Activated T-cell treated with anti-CD3 and anti-CD28 coated beads, Interleukin-2, amount 50 U/mL, for 4 hours (primary cell): ENCODE data around the gene TFAP2E. TPM values are rescaled to one million over a fixed set of nuclear protein-coding genes. Genes with fewer than 3 reads are reported as not detected.

Source experiments
- ATAC-seq, 2 donors: fragments of 200-7000 bp; cut with Tn5 transposase; one replicate each; pipeline ENCODE4 v1.10.0; 2021
- DNase-seq: peaks from one replicate; pipeline ENCODE4 v3.0.0-alpha.2; 2020
- H3K27me3 Mint-ChIP-seq: one replicate; pipeline ENCODE4 v1.8.0; 2021; ENCODE audit warnings: low read depth, mixed read lengths
- H3K36me3 Mint-ChIP-seq: one replicate; pipeline ENCODE4 v1.8.0; 2022; ENCODE audit warnings: mixed read lengths; ENCODE audit not compliant: insufficient read depth
- H3K4me1 Mint-ChIP-seq: one replicate; pipeline ENCODE4 v1.8.0; 2021; ENCODE audit warnings: low read depth, mixed read lengths
- H3K4me3 Mint-ChIP-seq: one replicate; pipeline ENCODE4 v1.8.0; 2021; ENCODE audit warnings: mild to moderate bottlenecking, moderate library complexity, mixed read lengths
- H3K9me3 Mint-ChIP-seq: one replicate; pipeline ENCODE4 v1.8.0; 2021; ENCODE audit warnings: mixed read lengths
- total RNA-seq, 3 donors: library from RNA; stranded (reverse); gene quantifications; one replicate each; pipeline ENCODE4 v1.2.1, GENCODE V29; 2021

Gene TFAP2E
- total RNA-seq, 3 donors from 2014 or later = 0.55 to 1.3 (median 0.76) TPM

DNA sequence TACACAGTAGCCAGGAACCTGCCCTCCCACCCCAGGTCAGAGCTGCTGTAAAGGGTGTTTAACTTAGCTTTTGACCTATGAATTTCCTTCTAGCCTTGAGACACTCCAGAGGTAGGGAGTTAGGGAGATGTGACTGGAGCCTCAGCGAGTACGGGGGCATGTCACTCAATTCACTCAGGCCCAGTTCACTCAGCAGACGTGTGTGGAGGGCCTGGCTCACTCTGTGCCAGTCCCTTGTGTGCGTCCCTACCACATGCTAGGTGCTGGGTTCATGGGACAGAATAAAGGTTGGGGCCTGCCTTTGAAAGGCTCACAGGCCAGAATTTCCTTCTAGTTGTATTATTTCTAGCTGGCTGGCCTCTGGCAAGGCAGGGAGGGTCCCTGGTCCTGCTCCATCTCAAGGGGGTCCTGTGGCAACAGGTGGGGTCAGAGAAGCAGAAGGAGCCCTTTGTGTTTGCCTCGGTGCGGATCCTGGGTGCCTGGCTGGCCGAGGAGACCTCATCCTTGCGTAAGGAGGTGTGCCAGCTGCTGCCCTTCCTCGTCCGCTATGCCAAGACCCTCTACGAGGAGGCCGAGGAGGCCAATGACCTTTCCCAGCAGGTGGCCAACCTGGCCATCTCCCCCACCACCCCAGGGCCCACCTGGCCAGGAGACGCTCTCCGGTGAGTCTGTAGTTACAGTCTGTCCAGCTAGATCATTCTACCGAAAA, 11.0 kb upstream of the TFAP2E start:
- H3K4me1 Mint-ChIP-seq = peaks cover 28% of the 10 kb centered on the region
- H3K4me3 Mint-ChIP-seq = no peak overlapping the region
- H3K9me3 Mint-ChIP-seq = no peaks in the 10 kb centered on the region

DNA sequence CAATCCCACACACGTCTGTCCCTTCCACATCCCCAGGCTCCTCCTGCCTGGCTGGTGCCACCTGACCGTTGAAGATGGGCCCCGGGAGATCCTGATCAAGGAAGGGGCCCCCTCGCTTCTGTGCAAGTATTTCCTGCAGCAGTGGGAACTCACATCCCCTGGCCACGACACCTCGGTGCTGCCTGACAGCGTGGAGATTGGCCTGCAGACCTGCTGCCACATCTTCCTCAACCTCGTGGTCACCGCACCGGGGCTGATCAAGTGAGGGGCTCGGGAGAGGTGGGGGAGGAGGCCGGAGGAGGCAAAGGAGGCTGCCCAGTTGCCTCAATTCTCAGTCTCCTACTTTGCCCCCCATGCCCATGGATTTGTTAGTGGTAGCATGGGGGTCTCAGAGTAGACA, 9.9 kb upstream of the TFAP2E start:
- no peak for DNase-seq
- H3K4me3 Mint-ChIP-seq = no peak overlapping the region
- no peaks in the 10 kb centered on the region for H3K9me3 Mint-ChIP-seq
- ATAC-seq = no peak
- H3K27me3 Mint-ChIP-seq = no peaks in the 10 kb centered on the region
- peaks cover 28% of the 10 kb centered on the region for H3K4me1 Mint-ChIP-seq
- H3K36me3 Mint-ChIP-seq = peaks cover 12% of the 10 kb centered on the region

More for the DNA sequence above, 11.0 kb upstream of the TFAP2E start:
- Mint-ChIP-seq H3K27me3 (no peaks in the 10 kb centered on the region), H3K36me3 (peaks cover 12% of the 10 kb centered on the region)
- DNase-seq (no peak), ATAC-seq (no peak)

DNA sequence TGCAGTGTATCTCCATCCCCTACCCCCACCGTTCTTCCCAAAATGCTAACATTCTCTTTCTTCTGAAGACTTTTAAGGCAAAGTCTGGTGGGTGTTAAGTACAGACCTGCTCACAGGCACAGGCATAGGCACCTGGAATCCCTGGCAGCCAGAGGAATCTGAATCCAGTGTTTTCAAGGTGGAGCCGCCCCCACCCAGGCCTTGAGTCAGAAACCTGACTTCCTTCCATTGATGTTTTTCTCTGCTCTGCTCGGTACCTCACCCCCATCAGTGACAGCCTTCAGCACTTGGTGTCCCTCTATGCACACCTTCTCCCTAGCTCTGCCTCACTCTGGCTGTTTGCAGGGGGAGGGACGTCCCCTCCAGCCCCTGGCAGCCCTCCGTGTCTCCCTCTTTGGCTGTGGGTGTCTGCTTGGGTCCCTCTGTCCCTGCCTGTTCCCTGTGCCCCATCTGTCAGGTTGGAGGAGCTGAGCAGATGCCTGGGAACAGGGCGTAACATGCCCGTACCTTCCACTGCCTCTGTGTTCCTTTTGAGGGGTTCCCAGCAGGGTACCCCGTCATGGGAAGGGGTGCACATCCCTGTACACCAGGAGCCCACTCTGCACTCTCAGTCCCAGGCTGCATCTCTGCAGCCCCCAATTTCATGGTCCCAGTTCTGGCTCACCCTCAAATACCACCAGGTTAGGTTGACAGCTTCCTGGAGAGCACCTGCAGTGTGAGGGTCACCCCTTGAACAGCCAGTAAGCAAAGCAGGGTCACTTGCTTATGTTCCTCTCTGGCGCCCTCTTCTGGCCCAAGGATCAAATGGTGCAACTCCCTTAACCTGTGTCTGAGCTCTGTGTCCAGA, 8.9 kb upstream of the TFAP2E start:
- no peaks in the 10 kb centered on the region for H3K27me3 Mint-ChIP-seq
- DNase-seq = peak; percentile 79
- peak; percentile 66 for ATAC-seq
- H3K9me3 Mint-ChIP-seq = no peaks in the 10 kb centered on the region
- H3K4me1 Mint-ChIP-seq = peaks cover 29% of the 10 kb centered on the region
- H3K4me3 Mint-ChIP-seq = no peak overlapping the region
- H3K36me3 Mint-ChIP-seq = peaks cover 12% of the 10 kb centered on the region

DNA sequence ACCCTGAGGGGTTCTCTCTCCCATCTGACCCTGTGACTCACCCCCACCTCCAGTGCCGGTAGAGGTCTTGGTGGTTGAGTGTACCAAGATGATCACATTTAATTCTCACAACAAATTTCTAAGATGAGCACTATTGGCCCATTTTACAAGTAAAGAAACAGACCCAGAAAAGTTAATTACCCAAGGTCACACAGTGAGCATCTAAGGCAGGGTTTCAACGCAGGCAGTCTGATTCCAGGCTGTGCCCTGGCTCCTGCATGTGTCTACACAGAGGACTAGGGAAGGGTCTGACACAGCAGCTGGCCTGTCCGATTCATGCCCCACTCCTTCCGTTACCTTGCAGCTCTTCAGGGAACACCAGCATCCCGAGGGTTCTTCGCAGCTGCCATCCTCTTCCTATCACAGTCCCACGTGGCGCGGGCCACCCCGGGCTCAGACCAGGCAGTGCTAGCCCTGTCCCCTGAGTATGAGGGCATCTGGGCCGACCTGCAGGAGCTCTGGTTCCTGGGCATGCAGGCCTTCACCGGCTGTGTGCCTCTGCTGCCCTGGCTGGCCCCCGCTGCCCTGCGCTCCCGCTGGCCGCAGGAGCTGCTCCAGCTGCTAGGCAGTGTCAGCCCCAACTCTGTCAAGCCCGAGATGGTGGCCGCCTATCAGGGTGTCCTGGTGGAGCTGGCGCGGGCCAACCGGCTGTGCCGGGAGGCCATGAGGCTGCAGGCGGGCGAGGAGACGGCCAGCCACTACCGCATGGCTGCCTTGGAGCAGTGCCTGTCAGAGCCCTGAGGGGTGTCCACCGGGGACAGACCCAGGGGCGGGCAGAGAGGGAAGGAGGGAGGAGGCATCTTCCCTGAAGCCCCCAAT, 8.0 kb upstream of the TFAP2E start:
- Mint-ChIP-seq H3K9me3 (no peaks in the 10 kb centered on the region), H3K27me3 (no peaks in the 10 kb centered on the region), H3K4me3 (no peak overlapping the region), H3K36me3 (peaks cover 12% of the 10 kb centered on the region), H3K4me1 (peaks cover 24% of the 10 kb centered on the region)
- DNase-seq (no peak), ATAC-seq (no peak)

DNA sequence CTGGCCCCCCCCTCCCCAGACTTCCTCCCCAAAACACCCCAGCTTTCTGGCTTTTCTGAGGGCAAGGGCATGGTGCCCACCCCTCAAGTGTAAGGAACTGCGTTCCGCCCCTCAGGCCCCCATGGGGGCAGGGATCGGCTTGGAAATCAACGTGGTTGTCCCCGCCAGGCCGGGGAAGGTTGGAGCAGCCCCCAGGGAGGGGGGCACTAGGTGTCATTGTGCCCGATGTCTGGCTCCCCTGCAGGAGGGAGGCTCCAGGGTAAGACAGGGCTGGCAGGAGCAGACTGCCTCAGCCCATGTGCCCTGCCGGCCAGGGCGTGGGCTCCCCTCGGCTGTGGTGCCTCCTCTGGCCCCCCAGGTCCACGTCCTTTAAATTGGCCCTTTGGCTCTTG, 7.4 kb upstream of the TFAP2E start:
- no peak overlapping the region for H3K4me3 Mint-ChIP-seq
- peaks cover 12% of the 10 kb centered on the region for H3K36me3 Mint-ChIP-seq
- H3K4me1 Mint-ChIP-seq = peaks cover 24% of the 10 kb centered on the region
- H3K27me3 Mint-ChIP-seq = no peaks in the 10 kb centered on the region
- no peaks in the 10 kb centered on the region for H3K9me3 Mint-ChIP-seq
- DNase-seq (no peak), ATAC-seq (no peak)

DNA sequence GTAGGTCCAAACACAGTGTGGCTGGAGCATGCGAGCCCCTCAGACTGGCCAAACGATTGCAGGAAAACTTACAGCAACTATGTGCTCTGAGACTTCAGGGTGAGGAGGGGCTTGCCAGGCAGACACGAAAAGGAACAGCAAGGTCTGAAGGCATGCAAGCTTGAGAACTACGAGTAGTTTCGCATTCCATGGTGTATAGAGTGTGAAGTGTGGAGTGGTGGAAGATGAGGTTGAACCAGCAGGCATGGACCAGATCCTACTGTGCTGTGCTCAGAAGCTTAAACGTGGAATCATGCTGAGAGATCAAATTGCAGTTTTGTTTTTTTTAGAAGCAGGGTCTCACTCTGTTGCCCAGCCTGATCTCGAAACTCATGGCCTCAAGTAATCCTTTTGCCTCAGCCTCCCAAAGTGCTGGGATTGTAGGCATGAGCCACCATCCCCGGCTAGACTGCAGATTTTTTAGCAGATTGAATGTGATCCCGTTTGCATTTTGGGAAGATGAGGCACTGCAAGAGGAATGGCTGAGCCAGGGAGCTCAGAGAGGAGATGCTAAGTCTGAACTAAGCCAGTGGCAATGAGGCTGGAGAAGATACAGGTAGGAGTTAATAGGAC, 5.1 kb upstream of the TFAP2E start:
- H3K9me3 Mint-ChIP-seq = no peaks in the 10 kb centered on the region
- no peaks in the 10 kb centered on the region for H3K27me3 Mint-ChIP-seq

DNA sequence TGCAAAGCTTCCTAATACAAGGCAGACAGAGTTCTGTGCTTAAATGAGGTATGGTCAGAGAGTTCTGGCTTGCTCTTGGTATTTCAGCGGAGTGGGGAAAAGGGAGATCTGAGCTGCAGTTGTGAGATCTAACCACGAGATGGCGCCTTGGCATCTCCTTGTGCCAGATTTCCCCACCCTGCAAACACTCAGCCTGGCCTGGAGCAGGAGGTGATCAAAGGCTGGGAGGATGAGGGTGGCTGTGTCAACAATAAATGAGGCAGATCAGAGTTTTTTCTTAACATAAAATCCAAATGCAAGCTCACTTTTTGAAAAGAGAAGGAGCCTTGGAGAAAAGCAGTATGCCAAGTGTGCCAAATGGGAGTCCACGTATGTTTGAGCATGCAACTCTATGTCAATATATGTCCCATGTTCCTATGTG, 4.1 kb upstream of the TFAP2E start:
- ATAC-seq (peak; percentile 49 to 69), DNase-seq (peak; percentile 60)
- Mint-ChIP-seq H3K9me3 (no peaks in the 10 kb centered on the region), H3K27me3 (no peaks in the 10 kb centered on the region), H3K36me3 (peaks cover 10% of the 10 kb centered on the region), H3K4me3 (no peak overlapping the region), H3K4me1 (peaks cover 12% of the 10 kb centered on the region)

More for the DNA sequence above, 5.1 kb upstream of the TFAP2E start:
- Mint-ChIP-seq H3K4me1 (peaks cover 12% of the 10 kb centered on the region), H3K4me3 (no peak overlapping the region), H3K36me3 (peaks cover 12% of the 10 kb centered on the region)
- no peak for ATAC-seq
- DNase-seq = no peak

DNA sequence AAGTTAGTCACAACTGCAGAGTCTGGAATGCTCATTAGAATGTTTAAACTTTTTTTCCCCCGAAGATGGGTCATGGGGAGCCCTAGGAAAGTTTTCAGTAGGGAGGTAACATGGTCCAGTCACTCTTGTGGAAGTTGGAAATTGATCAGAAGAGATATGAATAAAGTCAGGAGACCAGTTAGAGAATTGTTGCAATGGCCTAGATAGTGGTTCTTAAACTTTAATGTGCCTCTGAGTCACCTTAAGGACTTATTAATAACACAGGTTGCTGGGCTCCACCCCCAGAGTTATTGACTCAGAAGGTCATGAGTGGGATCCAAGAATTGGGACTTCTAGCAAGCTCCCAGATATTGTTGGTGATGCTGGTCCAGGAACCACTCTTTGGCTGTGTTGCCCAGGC, 3.2 kb upstream of the TFAP2E start:
- no peak for ATAC-seq
- peaks cover 2% of the 10 kb centered on the region for H3K27me3 Mint-ChIP-seq
- H3K4me1 Mint-ChIP-seq = peaks cover 6% of the 10 kb centered on the region
- peaks cover 3% of the 10 kb centered on the region for H3K36me3 Mint-ChIP-seq
- no peak overlapping the region for H3K4me3 Mint-ChIP-seq
- no peaks in the 10 kb centered on the region for H3K9me3 Mint-ChIP-seq
- no peak for DNase-seq

DNA sequence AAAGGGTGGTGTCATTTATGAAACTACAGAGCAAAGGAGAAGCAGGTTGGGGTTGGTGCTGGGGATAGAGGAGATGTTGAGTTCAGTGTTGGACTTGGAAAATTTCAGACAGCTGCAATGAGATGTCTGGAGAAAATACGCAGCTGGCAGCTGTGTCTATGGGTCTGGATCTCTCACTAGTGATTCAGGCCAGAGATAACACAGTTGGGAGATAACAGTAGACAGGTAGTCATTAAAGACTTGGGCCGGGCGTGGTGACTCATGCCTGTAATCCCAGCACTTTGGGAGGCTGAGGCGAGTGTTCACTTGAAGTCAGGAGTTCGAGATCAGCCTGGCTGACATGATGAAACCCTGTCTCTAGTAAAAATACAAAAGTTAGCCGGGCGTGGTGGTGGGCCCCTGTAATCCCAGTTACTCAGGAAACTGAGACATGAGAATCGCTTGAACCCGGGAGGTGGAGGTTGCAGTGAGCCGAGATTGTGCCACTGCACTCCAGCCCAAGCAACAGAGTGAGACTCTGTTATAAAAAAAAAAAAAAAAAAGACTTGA, 2.5 kb upstream of the TFAP2E start:
- peaks cover 11% of the 10 kb centered on the region for H3K4me1 Mint-ChIP-seq
- no peaks in the 10 kb centered on the region for H3K9me3 Mint-ChIP-seq
- H3K4me3 Mint-ChIP-seq = no peak overlapping the region
- ATAC-seq (no peak), DNase-seq (no peak)
- H3K27me3 Mint-ChIP-seq = peaks cover 5% of the 10 kb centered on the region
- peaks cover 5% of the 10 kb centered on the region for H3K36me3 Mint-ChIP-seq

DNA sequence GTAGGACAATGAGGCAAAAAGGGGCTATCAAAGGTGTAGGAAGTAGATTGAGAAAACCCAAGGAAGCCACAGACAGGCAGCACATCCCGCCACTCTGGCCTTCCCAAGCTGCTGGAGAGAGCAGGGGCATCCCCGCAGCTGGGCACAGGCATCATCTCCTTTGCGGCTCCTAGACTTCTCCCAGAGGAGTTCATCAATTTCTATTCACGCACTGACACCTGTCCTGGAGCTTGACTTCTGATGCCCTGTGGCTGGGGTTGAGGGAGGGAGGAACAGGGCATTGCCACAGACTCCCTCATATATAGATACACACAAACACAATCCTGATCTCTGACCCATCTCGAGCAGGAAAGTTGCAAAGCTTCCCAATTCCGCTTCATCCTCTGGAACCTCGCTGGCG, 1.9 kb upstream of the TFAP2E start:
- Mint-ChIP-seq H3K4me3 (no peak overlapping the region), H3K27me3 (peaks cover 5% of the 10 kb centered on the region), H3K9me3 (no peaks in the 10 kb centered on the region), H3K4me1 (peaks cover 17% of the 10 kb centered on the region), H3K36me3 (peaks cover 5% of the 10 kb centered on the region)
- ATAC-seq (no peak), DNase-seq (no peak)

DNA sequence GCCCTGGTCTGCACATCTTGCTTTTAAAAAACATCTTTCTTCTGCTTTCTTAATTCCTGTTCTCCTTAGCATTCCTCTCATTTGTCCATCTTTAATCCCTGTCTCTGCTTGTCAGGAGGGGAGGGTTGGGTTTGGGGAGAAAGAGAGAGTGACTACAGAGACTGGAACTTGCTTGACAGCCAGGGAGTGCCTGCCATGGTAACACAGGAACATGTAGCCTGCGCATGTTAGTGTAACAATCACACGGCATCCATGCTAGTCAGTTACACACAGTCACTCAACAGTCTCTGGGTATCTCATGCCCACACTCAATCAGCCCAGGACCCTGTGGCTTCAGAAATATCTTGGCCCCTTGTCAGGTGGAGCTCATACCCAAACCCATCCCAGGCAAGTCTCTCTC, 818 bp upstream of the TFAP2E start:
- Mint-ChIP-seq H3K27me3 (peaks cover 5% of the 10 kb centered on the region), H3K4me1 (peaks cover 20% of the 10 kb centered on the region), H3K36me3 (peaks cover 1% of the 10 kb centered on the region), H3K9me3 (no peaks in the 10 kb centered on the region), H3K4me3 (no peak overlapping the region)
- ATAC-seq = no peak
- DNase-seq = no peak

DNA sequence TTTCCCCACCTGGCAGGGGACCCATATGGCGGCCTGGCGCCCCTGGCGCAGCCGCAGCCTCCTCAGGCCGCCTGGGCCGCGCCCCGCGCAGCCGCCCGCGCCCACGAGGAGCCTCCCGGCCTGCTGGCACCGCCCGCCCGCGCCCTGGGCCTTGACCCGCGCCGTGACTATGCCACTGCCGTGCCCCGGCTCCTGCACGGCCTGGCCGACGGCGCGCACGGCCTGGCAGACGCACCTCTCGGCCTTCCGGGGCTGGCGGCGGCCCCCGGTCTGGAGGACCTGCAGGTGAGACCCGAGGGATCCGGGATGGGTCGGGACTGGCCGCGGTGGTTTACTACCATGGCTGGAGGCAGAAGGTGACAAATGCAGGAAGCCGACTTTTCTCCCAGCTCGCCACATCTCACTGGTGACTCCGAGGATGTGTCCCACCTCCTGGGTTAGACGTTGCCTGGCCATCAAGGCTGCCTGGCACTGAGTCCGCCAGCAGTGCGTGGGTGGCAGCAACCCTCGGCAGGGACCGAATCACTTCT, 1.1 kb downstream of the TFAP2E start:
- ATAC-seq = no peak
- H3K27me3 Mint-ChIP-seq = peaks cover 5% of the 10 kb centered on the region
- peaks cover 1% of the 10 kb centered on the region for H3K36me3 Mint-ChIP-seq
- peaks cover 26% of the 10 kb centered on the region for H3K4me1 Mint-ChIP-seq
- no peaks in the 10 kb centered on the region for H3K9me3 Mint-ChIP-seq
- DNase-seq = no peak
- H3K4me3 Mint-ChIP-seq = no peak overlapping the region

DNA sequence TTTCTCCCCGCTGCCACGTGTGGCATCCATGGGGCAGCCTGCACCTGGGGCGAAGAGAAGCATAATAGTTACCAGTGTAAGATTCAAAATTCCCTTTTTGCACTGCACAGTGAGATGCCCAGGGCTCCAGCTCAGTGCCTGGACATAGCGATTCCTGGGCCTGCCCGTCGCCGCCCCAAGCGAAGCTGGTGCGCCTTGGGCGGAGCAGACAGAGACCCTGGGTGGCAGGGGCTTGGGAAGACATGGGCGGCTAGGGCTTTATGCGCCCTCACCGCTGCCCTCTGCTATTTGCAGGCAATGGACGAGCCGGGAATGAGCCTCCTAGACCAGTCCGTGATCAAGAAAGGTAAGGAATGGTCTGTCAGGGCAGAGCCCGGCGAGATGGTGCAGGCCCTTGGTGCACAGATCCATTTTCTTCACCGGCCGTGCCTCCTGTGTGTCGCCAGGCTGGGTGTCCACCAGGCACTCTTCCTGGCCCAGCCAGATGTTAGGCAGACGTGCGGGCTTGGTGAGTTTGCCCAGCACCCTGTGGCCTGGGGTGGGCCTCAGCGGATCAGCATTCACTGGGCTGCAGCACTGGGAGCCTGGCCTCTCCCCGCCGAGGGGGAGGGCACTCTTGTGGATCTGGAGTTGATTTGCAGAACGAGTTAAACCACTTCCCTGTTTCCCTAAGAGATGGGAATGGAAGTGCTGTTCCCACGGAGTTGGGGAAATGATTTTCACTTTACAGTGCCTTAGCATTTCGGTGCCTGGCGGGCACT, 1.7 kb downstream of the TFAP2E start:
- H3K4me3 Mint-ChIP-seq = peak overlapping the region; percentile 13
- peaks cover 5% of the 10 kb centered on the region for H3K27me3 Mint-ChIP-seq

More for the DNA sequence above, 1.7 kb downstream of the TFAP2E start:
- Mint-ChIP-seq H3K4me1 (peaks cover 26% of the 10 kb centered on the region), H3K36me3 (peaks cover 1% of the 10 kb centered on the region), H3K9me3 (no peaks in the 10 kb centered on the region)
- ATAC-seq = no peak
- DNase-seq = no peak
